SJCRH30 (cell line): ENCODE measurements around the gene OGFOD3. TPM values are rescaled to one million over a fixed set of nuclear protein-coding genes. Genes with fewer than 3 reads are reported as not detected.
A peak's percentile ranks its signal among the peaks of the same experiment; 100 is the strongest.
"Not testable (repeated sequence)": the region's sequence is repeated elsewhere in the genome, so short reads cannot be mapped to it uniquely, and the experiment has no call there.

Experiments used
- DNase-seq, 2 experiments: peaks; one replicate each; pipeline ENCODE4 v3.0.0-alpha.2; 2015 to 2020
- H3K27ac ChIP-seq: fragments of 250-450 bp; sonication (Bioruptor Pico); 2 replicates; pipeline ENCODE4 v1.5.1; 2020; ENCODE audit warnings: mild to moderate bottlenecking, moderate library complexity
- H3K27me3 ChIP-seq: fragments of 250-450 bp; sonication (Bioruptor Pico); 2 replicates; pipeline ENCODE4 v1.5.1; 2020; ENCODE audit warnings: mild to moderate bottlenecking, moderate library complexity
- H3K36me3 ChIP-seq: fragments of 250-450 bp; sonication (Bioruptor Pico); 2 replicates; pipeline ENCODE4 v1.5.1; 2020; ENCODE audit warnings: mild to moderate bottlenecking, moderate library complexity
- H3K4me1 ChIP-seq: fragments of 250-450 bp; sonication (Bioruptor Pico); 2 replicates; pipeline ENCODE4 v1.5.1; 2020; ENCODE audit warnings: mild to moderate bottlenecking, moderate library complexity
- H3K4me3 ChIP-seq: fragments of 250-450 bp; sonication (Bioruptor Pico); 2 replicates; pipeline ENCODE4 v1.5.1; 2020; ENCODE audit warnings: mild to moderate bottlenecking, moderate library complexity
- H3K9me3 ChIP-seq: fragments of 250-450 bp; sonication (Bioruptor Pico); replicated peaks from 2 replicates; pipeline ENCODE4 v1.5.1; 2020; ENCODE audit warnings: mild to moderate bottlenecking, moderate library complexity
- total RNA-seq: library from RNA; depleted of rRNA; stranded (reverse); fragments of >200 nt; shearing (Covaris generic); gene quantifications from 2 replicates; pipeline ENCODE4 v1.2.3, GENCODE V29; 2014

The OGFOD3 gene
- total RNA-seq, 1 experiment from 2014 or later: 144 TPM

DNA sequence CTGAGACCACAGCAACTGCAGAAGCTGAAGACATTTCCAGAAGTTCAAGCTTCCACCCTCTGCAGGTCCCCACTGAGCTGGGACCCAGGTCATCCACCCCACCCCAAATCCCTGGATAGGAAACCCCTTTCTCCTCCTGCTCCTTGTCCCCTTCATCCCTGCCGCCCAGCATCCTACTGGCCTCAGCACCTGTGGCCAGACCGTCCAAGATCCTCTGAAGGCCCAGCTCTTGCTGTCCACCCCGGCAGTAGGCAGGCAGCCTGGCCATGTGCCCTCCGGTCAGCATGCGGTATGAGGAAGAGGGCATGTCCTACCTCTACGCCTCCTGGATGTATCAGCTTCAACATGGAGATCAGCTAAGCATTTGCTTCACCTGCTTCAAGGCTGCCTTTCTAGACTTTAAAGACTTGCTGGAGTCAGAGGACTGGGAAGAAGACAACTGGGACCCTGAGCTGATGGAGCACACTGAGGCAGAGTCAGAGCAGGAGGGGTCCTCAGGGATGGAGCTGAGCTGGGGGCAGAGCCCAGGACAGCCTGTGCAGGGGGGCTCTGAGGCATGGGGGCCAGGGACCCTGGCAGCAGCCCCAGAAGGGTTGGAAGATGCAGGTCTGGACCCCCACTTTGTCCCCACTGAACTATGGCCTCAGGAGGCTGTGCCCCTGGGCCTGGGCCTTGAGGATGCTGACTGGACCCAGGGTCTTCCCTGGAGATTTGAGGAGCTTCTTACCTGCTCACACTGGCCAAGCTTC is 56.3 kb downstream of the OGFOD3 start:
- no peak overlapping the region for H3K4me3 ChIP-seq
- H3K27ac ChIP-seq: no peak overlapping the region
- H3K27me3 ChIP-seq: no peaks in the 10 kb centered on the region
- peaks cover 28% of the 10 kb centered on the region for H3K4me1 ChIP-seq
- no peaks in the 10 kb centered on the region for H3K36me3 ChIP-seq
- DNase-seq: no peak
- no peaks in the 10 kb centered on the region for H3K9me3 ChIP-seq

DNA sequence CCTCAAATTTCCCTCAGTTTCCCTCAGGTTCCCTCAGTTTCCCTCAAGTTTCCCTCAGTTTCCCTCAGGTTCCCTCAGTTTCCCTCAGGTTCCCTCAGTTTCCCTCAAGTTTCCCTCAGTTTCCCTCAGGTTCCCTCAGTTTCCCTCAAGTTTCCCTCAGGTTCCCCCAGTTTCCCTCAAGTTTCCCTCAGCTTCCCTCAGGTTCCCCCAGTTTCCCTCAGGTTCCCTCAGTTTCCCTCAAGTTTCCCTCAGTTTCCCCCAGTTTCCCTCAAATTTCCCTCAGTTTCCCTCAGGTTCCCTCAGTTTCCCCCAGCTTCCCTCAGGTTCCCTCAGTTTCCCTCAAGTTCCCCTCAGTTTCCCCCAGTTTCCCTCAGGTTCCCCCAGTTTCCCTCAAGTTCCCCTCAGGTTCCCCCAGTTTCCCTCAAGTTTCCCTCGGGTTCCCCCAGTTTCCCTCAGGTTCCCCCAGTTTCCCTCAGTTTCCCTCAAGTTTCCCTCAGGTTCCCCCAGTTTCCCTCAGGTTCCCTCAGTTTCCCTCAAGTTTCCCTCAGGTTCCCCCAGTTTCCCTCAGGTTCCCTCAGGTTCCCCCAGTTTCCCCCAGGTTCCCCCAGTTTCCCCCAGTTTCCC is 58.8 kb downstream of the OGFOD3 start:
- DNase-seq, H3K36me3 ChIP-seq, H3K4me3 ChIP-seq, H3K27ac ChIP-seq, H3K27me3 ChIP-seq, H3K9me3 ChIP-seq: not testable (repeated sequence)
- peaks cover 27% of the 10 kb centered on the region for H3K4me1 ChIP-seq

DNA sequence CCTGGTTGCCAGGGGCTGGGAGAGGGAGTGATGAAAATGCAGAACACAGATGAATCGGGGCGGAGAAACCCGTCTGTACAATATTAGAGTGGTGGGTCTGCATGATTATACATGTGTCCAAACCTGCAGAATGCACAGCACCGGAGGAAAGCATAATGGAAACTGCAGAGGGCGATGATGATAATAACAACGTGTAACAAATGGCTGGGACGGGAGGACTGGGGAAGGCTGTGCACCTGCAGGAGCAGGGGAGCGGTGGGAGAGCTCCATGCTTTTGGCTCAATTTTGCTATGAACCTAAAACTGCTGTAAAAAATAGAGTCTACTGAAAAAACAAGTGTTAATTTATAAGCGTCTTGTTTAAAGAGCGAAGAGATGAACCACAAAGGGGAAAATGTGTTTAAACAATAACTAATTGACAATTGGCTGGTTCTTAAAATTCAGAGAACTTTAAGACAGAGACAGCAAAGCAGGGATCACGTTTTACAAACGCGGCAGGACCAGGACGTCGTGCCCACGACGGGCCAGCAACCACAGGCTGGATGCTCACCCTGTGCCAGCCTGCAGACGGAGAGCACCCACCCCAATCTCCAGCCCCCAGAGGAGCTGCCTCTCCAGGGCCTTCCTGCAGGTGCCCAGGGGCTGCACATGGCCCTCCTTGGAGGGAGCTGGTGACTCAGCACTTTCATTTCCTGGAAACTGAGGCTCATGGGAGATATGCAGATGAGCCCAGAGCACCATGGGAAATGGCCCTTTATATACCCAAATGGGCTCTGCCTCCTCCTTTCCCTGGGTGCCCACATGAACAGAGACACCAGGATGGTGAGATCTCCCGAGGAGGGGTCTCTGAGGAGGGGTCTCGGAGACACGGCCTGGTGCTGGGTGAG is 59.7 kb downstream of the OGFOD3 start, which contains the start of gene TEX19:
TSS of gene TEX19 (plus strand) at position 783 of the 886 bp plus-strand sequence. CDS start 2,904 bp downstream, outside the sequence.
- Histone ChIP-seq H3K36me3 (no peaks in the 10 kb centered on the region), H3K4me3 (no peak within 1 kb of the TSS), H3K4me1 (peaks cover 27% of the 10 kb centered on the region), H3K9me3 (no peaks in the 10 kb centered on the region), H3K27ac (no peak within 1 kb of the TSS), H3K27me3 (no peaks in the 10 kb centered on the region)
- DNase-seq: peak; percentile 37 to 82

DNA sequence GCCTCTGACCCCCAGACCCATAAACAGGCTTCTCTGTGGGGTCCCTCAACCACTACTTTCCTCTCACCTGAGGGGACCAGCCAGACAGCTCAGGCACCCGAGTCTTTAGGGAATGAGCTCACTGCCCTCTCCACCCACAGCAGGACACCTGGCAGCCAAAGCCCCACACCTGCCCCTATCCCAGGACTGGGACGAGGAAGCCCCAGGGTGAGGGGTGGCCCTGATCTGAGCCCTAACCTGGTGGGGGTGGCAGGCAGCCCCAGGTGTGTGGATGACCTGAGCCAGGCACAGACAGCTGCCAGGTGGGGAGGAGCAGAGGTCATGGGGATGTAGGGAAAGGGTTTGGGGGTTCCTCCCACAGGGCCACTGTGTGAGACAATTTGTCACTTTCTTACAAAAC is 61.0 kb downstream of the OGFOD3 start:
- no peak overlapping the region for H3K27ac ChIP-seq
- no peak for DNase-seq

DNA sequence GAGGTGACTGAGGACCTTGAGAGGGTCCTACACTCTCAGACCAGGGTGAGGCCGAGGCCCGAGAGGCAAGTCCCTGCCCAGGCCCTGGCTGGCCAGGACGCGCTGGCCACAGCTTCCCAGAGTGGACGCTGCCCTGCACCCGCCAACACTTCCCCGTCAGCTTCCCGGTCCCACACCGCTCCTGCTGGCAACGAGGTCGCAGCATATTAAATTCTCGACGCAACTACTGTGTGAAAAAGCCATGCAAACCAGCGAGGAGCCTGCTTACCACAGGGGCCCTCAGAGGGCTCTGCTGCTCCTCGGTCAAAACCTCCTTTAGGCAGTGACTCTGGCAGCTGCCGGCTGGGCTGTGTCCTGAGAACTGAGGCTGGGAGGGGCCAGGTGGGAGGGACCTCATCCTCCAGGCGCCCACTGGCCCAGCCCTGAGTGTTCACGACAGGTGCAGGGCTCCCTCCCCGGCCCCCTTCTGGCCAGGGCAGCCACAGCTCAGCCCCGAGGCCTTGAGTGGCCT is 61.5 kb downstream of the OGFOD3 start:
- peak overlapping the region; percentile 34 for H3K4me3 ChIP-seq
- DNase-seq: peak; percentile 99
- no peaks in the 10 kb centered on the region for H3K36me3 ChIP-seq
- peak overlapping the region; percentile 18; the same call in 1 of the 2 replicates for H3K27ac ChIP-seq
- H3K4me1 ChIP-seq: peaks cover 27% of the 10 kb centered on the region
- H3K27me3 ChIP-seq: no peaks in the 10 kb centered on the region
- H3K9me3 ChIP-seq: no peaks in the 10 kb centered on the region

More for the DNA sequence above, 61.0 kb downstream of the OGFOD3 start:
- Histone ChIP-seq H3K27me3 (no peaks in the 10 kb centered on the region), H3K9me3 (no peaks in the 10 kb centered on the region), H3K4me3 (no peak overlapping the region), H3K36me3 (no peaks in the 10 kb centered on the region), H3K4me1 (peaks cover 27% of the 10 kb centered on the region)

DNA sequence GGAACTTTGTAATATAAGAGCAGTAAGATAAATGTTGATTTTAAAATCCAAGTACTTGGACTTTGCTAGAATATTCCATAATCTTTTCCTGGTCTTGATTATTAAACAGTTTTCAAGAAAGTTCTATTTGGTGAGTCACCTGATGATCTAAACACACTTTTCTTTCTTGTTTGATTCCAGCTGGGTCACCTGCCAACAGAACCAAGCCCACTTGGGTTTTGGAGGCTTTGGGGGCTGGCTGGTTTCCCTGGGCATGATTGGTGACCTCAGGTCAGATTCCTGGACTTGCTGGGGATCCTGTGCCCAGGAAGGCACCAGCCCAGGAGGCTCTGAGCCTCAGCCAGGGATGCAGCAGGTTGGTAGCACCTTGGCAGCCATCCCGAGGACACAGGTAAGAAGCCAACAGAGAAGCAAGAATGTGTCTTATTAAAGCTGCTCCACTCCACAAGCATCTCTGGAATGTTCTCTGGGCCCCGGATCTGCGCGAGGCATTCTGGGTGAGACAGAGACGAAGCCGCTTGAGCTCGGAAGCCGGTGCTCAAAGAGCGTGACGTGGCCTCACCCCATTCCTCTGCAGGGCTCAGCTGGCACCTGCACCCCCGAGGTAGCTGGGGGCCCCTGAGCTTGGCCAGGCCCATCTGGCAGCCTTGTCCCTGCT is 62.5 kb downstream of the OGFOD3 start:
- no peaks in the 10 kb centered on the region for H3K9me3 ChIP-seq
- no peaks in the 10 kb centered on the region for H3K27me3 ChIP-seq
- peaks cover 33% of the 10 kb centered on the region for H3K4me1 ChIP-seq
- H3K36me3 ChIP-seq: no peaks in the 10 kb centered on the region
- H3K27ac ChIP-seq: no peak overlapping the region
- peak overlapping the region; percentile 34; the same call in 1 of the 2 replicates for H3K4me3 ChIP-seq
- DNase-seq: no peak

DNA sequence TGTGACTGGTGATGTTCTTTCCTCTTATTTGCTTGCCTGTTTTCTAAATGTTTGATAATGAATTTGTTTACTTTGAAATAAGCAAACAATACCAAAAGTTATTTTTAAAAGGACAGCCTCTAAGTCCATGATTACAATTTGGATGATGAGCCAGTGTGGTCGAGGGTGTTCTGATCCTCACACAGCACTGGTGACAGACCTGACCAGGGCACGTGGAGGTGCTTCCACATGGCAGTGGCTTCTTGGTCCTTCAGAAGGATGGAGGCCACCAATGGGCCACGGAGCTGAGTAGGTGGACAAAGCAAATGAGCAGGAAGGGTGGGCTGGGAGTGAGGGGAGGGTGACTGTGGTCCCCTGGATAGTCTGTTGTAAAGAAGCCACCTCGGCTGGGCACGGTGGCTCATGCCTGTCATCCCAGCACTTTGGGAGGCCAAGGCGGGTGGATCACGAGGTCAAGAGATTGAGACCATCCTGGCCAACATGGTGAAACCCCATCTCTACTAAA is 63.5 kb downstream of the OGFOD3 start:
- no peak overlapping the region for H3K4me3 ChIP-seq
- DNase-seq: no peak
- peaks cover 33% of the 10 kb centered on the region for H3K4me1 ChIP-seq
- H3K27me3 ChIP-seq: no peaks in the 10 kb centered on the region
- H3K9me3 ChIP-seq: no peaks in the 10 kb centered on the region
- H3K36me3 ChIP-seq: no peaks in the 10 kb centered on the region
- no peak overlapping the region for H3K27ac ChIP-seq

DNA sequence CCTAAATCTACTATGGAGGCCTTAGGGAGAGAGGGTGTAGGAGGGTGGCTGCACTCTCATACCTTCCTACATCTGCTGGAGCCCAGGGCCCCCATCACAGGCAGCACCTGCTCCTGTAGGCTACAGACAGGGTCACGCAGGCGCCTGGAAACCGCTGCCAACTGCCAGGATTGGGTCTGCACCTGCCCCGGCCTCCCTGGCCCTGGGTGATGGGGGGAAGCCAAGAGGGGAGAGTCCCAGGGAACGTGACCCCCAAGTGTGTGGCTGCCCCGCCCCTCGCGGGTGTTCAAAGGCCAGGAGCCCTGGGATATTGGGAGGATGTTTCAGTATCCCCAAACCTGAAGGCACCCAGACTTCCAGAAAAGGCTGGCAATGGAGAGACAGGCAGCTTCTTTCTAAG is 64.9 kb downstream of the OGFOD3 start:
- H3K4me3 ChIP-seq: no peak overlapping the region
- H3K36me3 ChIP-seq: no peaks in the 10 kb centered on the region
- 0 out of 2 replicates have a peak, but pooled peaks cover 5% of the 10 kb centered on the region for H3K27me3 ChIP-seq
- H3K9me3 ChIP-seq: no peaks in the 10 kb centered on the region
- peaks cover 29% of the 10 kb centered on the region for H3K4me1 ChIP-seq
- no peak for DNase-seq
- H3K27ac ChIP-seq: no peak overlapping the region

DNA sequence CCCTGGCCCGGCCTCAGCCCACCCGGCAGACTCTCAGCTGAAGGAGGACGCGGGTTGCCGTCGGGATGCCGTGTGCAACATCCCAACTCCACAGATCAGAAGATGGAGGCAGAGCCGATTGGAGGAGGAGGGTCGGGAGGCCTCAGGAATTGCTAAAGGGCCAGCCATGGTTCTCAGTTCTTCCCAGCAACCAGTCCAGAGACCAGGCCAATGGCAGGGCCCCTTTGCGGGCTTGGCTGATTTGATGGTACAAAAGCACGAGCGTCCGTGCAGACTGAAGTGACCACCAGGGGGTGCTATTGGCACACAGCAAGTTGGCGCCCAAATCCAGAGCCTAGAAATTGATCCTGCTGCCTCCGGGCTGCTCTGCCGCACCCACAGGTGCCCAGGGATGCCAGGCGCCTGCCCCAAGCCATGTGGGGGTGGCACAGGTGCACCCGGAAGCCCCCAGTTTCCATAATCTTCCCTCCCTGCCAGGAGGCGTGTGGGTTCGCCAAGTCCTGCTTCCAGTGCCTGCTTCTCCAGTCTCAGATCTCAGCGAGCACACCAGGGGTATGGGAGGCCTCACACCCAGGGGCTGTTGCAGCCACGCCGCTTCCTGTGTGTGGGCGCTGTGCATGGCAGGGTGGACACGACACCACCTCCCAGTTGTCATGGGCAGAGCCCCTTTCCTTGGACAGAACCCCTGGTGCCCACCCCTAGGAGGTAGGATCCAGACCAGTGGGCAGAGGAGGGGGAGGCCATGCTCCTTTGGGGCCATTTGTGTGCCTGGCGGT is 66.5 kb downstream of the OGFOD3 start:
- Histone ChIP-seq H3K4me1 (peaks cover 20% of the 10 kb centered on the region), H3K9me3 (no peaks in the 10 kb centered on the region), H3K36me3 (no peaks in the 10 kb centered on the region), H3K27me3 (0 out of 2 replicates have a peak, but pooled peaks cover 5% of the 10 kb centered on the region), H3K4me3 (no peak overlapping the region), H3K27ac (no peak overlapping the region)
- peak; percentile 96 to 99 for DNase-seq

DNA sequence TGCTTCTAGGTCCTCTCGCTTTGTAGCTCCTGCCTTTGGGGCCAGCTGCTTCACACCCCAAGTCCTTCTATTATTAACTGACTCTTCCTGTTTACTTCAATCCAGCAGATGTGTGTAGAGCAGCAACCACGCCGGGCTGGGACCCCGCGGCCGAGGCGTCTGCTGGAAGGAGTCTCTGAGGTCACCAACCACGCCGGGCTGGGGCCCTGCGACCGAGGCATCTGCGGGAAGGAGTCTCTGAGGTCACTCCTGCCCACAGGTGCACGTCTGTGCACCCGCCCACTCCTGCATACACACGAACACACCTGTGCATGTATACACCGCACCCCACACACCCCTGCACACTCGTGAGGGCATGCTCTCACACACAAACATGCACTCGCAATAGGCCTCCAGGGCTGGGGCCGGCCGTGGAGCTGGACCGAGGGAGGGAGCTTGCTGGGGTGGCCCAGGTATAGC is 67.1 kb downstream of the OGFOD3 start:
- Histone ChIP-seq H3K36me3 (no peaks in the 10 kb centered on the region), H3K4me1 (peaks cover 15% of the 10 kb centered on the region), H3K9me3 (no peaks in the 10 kb centered on the region), H3K27me3 (0 out of 2 replicates have a peak, but pooled peaks cover 5% of the 10 kb centered on the region), H3K4me3 (no peak overlapping the region), H3K27ac (no peak overlapping the region)
- DNase-seq: peak; percentile 47 to 49

DNA sequence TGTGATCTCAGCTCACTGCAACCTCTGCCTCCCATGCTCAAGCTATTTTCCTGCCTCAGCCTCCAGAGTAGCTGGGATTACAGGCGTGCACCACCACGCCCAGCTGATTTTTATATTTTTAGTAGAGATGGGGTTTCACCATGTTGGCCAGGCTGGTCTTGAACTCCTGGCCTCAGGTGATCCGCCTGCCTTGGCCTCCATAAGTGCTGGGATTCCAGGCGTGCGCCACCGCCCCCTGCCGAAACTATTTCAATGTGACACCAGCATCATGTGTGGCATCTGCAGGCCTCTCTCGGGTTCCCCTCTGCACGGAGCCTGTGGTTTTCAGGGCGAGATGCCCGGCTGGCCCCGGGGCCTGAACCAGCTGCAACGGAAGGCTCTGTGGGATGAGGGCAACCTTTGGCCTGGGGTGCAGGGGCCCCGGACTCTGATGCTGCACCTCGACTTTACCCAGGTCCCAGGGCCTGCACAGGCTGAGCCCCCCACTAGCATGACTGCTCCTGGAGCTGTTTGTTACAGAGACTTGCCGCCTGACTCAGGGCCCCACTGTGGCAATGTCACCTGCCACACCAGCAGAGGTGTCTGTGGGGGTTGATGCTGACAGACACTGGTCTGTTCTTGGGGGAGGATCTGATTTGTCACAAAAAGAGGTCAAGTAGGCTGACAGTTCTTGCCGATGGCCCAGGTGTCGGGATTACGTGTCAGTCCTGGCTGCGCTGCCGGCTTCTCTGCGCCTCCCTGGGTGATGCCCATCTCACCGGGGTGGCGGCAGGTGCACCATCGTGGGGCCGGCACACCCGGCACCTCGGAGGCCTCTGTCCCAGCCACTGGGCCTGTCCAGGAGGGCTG is 68.0 kb downstream of the OGFOD3 start:
- H3K9me3 ChIP-seq: no peaks in the 10 kb centered on the region
- H3K36me3 ChIP-seq: no peaks in the 10 kb centered on the region
- peaks cover 6% of the 10 kb centered on the region; the same call in 1 of the 2 replicates for H3K4me1 ChIP-seq
- H3K27ac ChIP-seq: no peak overlapping the region
- DNase-seq: peak; percentile 83 to 86
- H3K27me3 ChIP-seq: 0 out of 2 replicates have a peak, but pooled peaks cover 5% of the 10 kb centered on the region
- H3K4me3 ChIP-seq: no peak overlapping the region

DNA sequence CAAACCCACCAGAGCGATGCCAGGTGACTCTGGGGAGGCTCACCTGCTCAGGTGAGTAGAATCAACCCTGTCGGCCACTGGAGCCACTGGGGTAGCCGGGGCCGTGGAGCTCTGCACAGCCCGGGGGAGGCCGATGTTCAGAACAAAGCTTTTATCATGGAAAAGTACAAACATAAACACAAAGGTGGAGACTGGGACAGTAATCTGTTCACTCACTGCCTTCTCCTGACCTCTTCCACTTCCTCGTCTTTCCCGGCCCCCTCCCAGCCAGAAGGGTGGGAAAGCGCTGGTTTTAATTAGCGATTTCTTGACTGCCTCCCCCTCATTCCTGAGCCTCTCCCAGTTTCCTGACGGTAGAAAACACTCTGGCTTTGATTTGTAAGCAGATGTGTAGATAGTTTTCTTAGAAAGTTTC is 69.1 kb downstream of the OGFOD3 start:
- peaks cover 6% of the 10 kb centered on the region; the same call in 1 of the 2 replicates for H3K4me1 ChIP-seq
- H3K36me3 ChIP-seq: no peaks in the 10 kb centered on the region
- H3K9me3 ChIP-seq: no peaks in the 10 kb centered on the region
- no peak overlapping the region for H3K27ac ChIP-seq
- 0 out of 2 replicates have a peak, but pooled peaks cover 5% of the 10 kb centered on the region for H3K27me3 ChIP-seq
- no peak for DNase-seq
- no peak overlapping the region for H3K4me3 ChIP-seq
